ENCODE data around the gene NFS1.

DNA sequence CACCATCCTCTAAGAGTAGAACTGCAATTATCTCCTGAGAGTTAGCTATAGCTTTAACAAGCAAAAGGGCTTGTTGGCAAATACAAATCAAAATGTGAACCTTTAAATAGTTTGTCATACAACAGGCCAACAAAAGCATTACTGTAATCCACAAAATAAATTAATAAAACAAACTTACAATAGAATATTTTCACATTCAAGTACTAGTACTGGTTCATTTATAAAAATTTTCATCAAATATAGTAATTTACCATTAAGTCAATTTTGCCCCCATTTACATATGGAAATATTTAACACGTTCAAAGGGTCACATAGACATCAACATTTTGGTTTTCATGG is 33.5 kb upstream of the NFS1 start:
- TF ChIP-seq POLR2A (IDR thresholded peaks at IDR 0.05; ENCODE audit: low read depth, low read length) (no peak), TAF1 (IDR thresholded peaks at IDR 0.05; ENCODE audit: low read depth, low read length) (no peak), POLR2AphosphoS5 (IDR thresholded peaks at IDR 0.05; ENCODE audit: low read depth, low read length) (no peak), POU2F2 (IDR thresholded peaks at IDR 0.05; ENCODE audit: low read depth, low read length) (no peak), PAX5 (IDR thresholded peaks at IDR 0.05; ENCODE audit: insufficient read depth, low read length, severe bottlenecking) (no peak), SPI1 (IDR thresholded peaks at IDR 0.05; ENCODE audit: low read depth, low read length) (no peak)
